Measurements from ENCODE around the gene ARHGAP24.
A peak's percentile ranks its signal among the peaks of the same experiment; 100 is the strongest.

The ARHGAP24 gene

DNA sequence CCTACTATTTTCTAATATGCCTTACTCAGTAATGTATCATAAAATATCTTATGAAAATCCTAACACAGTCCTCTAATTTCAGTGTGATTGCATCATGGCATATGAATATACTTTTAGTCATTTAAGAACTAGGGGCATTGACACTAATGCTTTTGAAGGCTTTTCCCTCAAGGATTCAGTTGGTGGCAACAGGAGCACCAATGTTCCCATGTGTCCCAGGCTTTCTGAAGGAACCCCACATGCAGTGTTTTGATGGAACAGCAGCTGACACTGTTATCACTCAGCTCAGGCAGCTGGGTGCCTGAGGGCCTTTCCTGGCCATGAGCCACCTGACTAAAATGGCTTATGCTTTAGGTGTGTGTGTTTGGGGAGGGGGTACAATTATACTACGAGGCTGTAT lies 348.3 kb downstream of the ARHGAP24 start:
- Histone ChIP-seq H3K27ac (ENCODE audit: low read depth, low read length) (no peak overlapping the region), H3K79me1 (ENCODE audit: low read length) (no peaks in the 10 kb centered on the region)
- WGBS (ENCODE audit: extremely low coverage, insufficient coverage, insufficient read length): no CpG with 5 or more reads among the region's 1 CpG

DNA sequence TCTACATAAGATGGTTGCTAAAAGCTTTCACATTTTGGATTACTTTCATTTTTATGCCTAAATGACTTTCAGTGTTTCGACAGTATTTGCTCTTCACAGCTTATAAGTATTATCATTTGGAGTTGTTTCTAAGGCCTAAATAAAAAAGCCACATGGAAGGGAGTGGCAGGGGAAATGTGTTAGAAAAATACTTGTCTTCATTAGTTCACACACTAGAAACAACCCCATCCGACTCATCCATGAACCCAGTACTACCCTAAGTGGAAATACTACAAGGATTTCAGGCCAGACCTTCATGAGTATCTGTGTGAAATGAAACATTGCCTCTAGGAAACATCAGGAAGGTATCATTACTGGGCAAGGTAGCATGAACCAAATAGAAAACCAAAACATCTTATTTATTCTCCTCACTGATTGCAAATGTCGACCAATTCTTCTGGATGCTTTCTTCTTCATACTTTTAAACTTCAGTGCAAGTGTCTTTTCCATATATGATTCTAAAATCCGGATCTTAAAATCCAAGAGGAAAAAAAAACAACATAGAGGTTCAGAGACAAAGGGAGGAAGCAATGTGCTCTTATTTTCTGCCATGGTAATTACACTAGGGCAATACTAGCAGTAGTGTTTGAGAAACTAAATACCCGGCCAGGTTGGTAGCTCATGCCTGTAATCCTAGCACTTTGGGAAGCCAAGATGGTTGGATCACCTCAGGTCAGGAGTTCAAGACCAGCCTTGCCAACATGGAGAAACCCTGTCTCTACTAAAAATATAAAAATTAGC lies 349.4 kb downstream of the ARHGAP24 start:
- DNase-seq: no peak
- WGBS (ENCODE audit: extremely low coverage, insufficient coverage, insufficient read length): no CpG with 5 or more reads among the region's 5 CpGs
- Histone ChIP-seq H3K4me1 (ENCODE audit: control insufficient read depth in 1 of 2, insufficient read depth in 2 of 2, low read length in 2 of 2) (peaks cover 0 to 7% of the 10 kb centered on the region in 2 experiments), H2AK5ac (ENCODE audit: low read length) (no peak overlapping the region), H3K79me2 (ENCODE audit: control insufficient read depth, insufficient read depth, low read length, poor library complexity) (no peaks in the 10 kb centered on the region), H3K4me3 (ENCODE audit: low read depth, low read length) (no peak overlapping the region), H2AFZ (ENCODE audit: insufficient read depth, low read length, poor library complexity) (no peak overlapping the region), H2BK12ac (ENCODE audit: low read length) (no peak overlapping the region), H3K23ac (ENCODE audit: low read length) (no peak overlapping the region), H2BK120ac (ENCODE audit: insufficient read depth, low read length, poor library complexity) (no peak overlapping the region), H4K12ac (ENCODE audit: low read depth, low read length) (no peak overlapping the region), H3K9me3 (ENCODE audit: insufficient read depth, low read depth, low read length) (no peaks in the 10 kb centered on the region), H3K9ac (ENCODE audit: low read length) (no peak overlapping the region), H4K8ac (ENCODE audit: low read depth, low read length) (no peak overlapping the region), H3K27ac (ENCODE audit: low read depth, low read length) (no peak overlapping the region), H3K14ac (ENCODE audit: low read length) (no peak overlapping the region), H3K36me3 (ENCODE audit: control insufficient read depth in 1 of 2, insufficient read depth in 2 of 2, low read length in 2 of 2) (no peaks in the 10 kb centered on the region), H3K4ac (ENCODE audit: low read depth, low read length) (no peak overlapping the region), H2BK5ac (ENCODE audit: low read depth, low read length, poor library complexity) (no peak overlapping the region), H3K79me1 (ENCODE audit: low read length) (no peaks in the 10 kb centered on the region), H3K4me2 (ENCODE audit: low read length) (no peak overlapping the region), H4K91ac (ENCODE audit: low read depth, low read length) (no peak overlapping the region), H3K18ac (ENCODE audit: low read length) (no peak overlapping the region), H3K27me3 (ENCODE audit: insufficient read depth, low read length) (no peaks in the 10 kb centered on the region)

More for the DNA sequence above, 348.3 kb downstream of the ARHGAP24 start:
- Histone ChIP-seq H3K27me3 (ENCODE audit: insufficient read depth, low read length) (no peaks in the 10 kb centered on the region), H3K79me2 (ENCODE audit: control insufficient read depth, insufficient read depth, low read length, poor library complexity) (no peaks in the 10 kb centered on the region), H3K9ac (ENCODE audit: low read length) (no peak overlapping the region), H3K4me2 (ENCODE audit: low read length) (no peak overlapping the region), H2BK120ac (ENCODE audit: insufficient read depth, low read length, poor library complexity) (no peak overlapping the region), H2AK5ac (ENCODE audit: low read length) (no peak overlapping the region), H4K8ac (ENCODE audit: low read depth, low read length) (no peak overlapping the region), H4K91ac (ENCODE audit: low read depth, low read length) (no peak overlapping the region), H3K36me3 (ENCODE audit: control insufficient read depth in 1 of 2, insufficient read depth in 2 of 2, low read length in 2 of 2) (no peaks in the 10 kb centered on the region), H3K9me3 (ENCODE audit: insufficient read depth, low read depth, low read length) (no peaks in the 10 kb centered on the region), H3K23ac (ENCODE audit: low read length) (no peak overlapping the region), H3K18ac (ENCODE audit: low read length) (no peak overlapping the region), H2AFZ (ENCODE audit: insufficient read depth, low read length, poor library complexity) (no peak overlapping the region), H3K4me3 (ENCODE audit: low read depth, low read length) (no peak overlapping the region), H2BK12ac (ENCODE audit: low read length) (no peak overlapping the region), H3K14ac (ENCODE audit: low read length) (no peak overlapping the region), H3K4ac (ENCODE audit: low read depth, low read length) (no peak overlapping the region), H4K12ac (ENCODE audit: low read depth, low read length) (no peak overlapping the region), H3K4me1 (ENCODE audit: control insufficient read depth in 1 of 2, insufficient read depth in 2 of 2, low read length in 2 of 2) (peaks cover 0 to 7% of the 10 kb centered on the region in 2 experiments), H2BK5ac (ENCODE audit: low read depth, low read length, poor library complexity) (no peak overlapping the region)
- no peak for DNase-seq

DNA sequence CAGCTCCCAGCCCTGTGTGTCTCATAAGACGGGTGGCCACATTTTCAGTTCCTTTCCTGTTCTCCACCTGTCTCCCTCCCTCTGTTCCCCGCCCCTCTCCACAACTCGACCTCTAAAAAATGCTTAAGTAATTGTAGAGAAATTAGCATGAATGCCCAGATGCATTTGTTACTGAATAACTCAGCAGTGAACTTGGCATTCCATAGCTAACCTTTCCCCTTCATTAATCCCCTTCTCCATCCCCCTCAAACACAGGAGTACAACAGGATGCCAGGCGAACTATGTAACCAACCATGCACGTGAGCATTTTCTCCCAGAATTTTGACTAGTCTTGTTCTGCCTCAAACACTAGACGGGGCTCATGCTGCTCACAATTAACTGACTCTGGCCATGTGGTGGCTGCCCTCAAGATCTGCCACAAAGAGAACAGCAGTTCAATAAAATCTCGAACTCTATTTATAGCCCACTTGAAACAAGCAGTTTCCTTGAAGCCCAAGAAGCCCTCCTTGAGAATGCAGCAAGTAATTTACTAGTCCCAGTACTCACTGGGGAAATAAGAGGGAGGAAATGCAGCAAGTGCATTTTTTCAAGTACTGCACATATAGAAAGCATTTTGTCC lies 351.2 kb downstream of the ARHGAP24 start:
- no peak overlapping the region for H2BK120ac ChIP-seq (ENCODE audit: insufficient read depth, low read length, poor library complexity)
- no peak overlapping the region for H4K91ac ChIP-seq (ENCODE audit: low read depth, low read length)
- no peaks in the 10 kb centered on the region for H3K9me3 ChIP-seq (ENCODE audit: insufficient read depth, low read depth, low read length)
- peak overlapping the region; percentile 24 for H3K4me2 ChIP-seq (ENCODE audit: low read length)
- peaks cover 0 to 7% of the 10 kb centered on the region in 2 experiments for H3K4me1 ChIP-seq (ENCODE audit: control insufficient read depth in 1 of 2, insufficient read depth in 2 of 2, low read length in 2 of 2)
- DNase-seq: no peak
- no peaks in the 10 kb centered on the region for H3K79me1 ChIP-seq (ENCODE audit: low read length)
- H2BK5ac ChIP-seq (ENCODE audit: low read depth, low read length, poor library complexity): no peak overlapping the region
- H3K4me3 ChIP-seq (ENCODE audit: low read depth, low read length): no peak overlapping the region
- H2BK12ac ChIP-seq (ENCODE audit: low read length): no peak overlapping the region
- no peak overlapping the region for H2AFZ ChIP-seq (ENCODE audit: insufficient read depth, low read length, poor library complexity)
- no peaks in the 10 kb centered on the region for H3K27me3 ChIP-seq (ENCODE audit: insufficient read depth, low read length)
- H3K14ac ChIP-seq (ENCODE audit: low read length): no peak overlapping the region
- H3K27ac ChIP-seq (ENCODE audit: low read depth, low read length): no peak overlapping the region
- H3K23ac ChIP-seq (ENCODE audit: low read length): no peak overlapping the region
- H2AK5ac ChIP-seq (ENCODE audit: low read length): no peak overlapping the region
- H4K8ac ChIP-seq (ENCODE audit: low read depth, low read length): no peak overlapping the region
- no peaks in the 10 kb centered on the region for H3K36me3 ChIP-seq (ENCODE audit: control insufficient read depth in 1 of 2, insufficient read depth in 2 of 2, low read length in 2 of 2)
- H3K79me2 ChIP-seq (ENCODE audit: control insufficient read depth, insufficient read depth, low read length, poor library complexity): no peaks in the 10 kb centered on the region
- no peak overlapping the region for H3K18ac ChIP-seq (ENCODE audit: low read length)
- H3K9ac ChIP-seq (ENCODE audit: low read length): no peak overlapping the region
- WGBS (ENCODE audit: extremely low coverage, insufficient coverage, insufficient read length): no CpG with 5 or more reads among the region's 7 CpGs
- H3K4ac ChIP-seq (ENCODE audit: low read depth, low read length): no peak overlapping the region
- H4K12ac ChIP-seq (ENCODE audit: low read depth, low read length): no peak overlapping the region

DNA sequence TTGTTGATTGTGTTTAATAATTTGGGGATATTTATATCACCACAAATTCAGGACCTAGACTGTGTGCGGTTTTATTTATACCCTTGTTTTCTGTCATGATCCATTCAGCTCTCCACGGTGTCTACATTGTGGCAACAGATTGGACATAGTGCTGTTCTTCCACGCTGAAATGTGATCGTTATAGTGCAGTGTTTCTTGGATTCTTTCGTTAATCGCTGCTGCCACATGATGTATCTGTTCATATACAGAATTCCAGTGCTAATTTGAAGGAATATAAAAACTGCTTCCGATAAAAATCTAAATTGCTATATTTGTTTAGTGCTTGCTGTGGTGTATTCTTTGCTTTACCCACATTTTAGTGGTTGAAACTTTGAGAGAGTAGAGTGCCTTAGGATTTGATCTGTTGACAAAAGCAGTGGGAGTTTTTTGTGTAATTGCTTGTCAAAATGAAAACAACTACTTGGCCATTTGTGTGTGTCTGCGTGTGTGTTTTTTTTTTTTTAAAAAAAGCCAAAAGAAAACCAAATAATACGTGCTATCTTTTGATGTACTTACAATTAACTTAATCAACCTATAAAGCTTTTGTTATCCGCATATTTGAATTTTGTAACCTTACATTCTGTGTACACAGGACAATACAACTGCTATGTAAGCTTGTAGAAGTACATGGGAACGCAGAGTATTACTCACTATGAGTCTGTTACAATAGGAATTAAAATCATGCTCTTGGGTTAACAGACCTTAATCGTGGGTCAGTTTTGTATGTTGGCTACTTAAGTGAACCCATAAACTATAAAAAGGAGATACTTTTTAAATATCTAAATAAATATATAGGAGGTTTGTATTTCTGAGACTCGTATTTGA lies 353.3 kb downstream of the ARHGAP24 start:
- no peak overlapping the region for H4K91ac ChIP-seq (ENCODE audit: low read depth, low read length)
- H2BK12ac ChIP-seq (ENCODE audit: low read length): no peak overlapping the region
- WGBS (ENCODE audit: extremely low coverage, insufficient coverage, insufficient read length): 100% methylated on average over 1 of the region's 13 CpGs
- no peak overlapping the region for H2AK5ac ChIP-seq (ENCODE audit: low read length)
- H3K79me1 ChIP-seq (ENCODE audit: low read length): no peaks in the 10 kb centered on the region
- DNase-seq: no peak
- no peak overlapping the region for H3K14ac ChIP-seq (ENCODE audit: low read length)
- H3K9me3 ChIP-seq (ENCODE audit: insufficient read depth, low read depth, low read length): no peaks in the 10 kb centered on the region
- H3K18ac ChIP-seq (ENCODE audit: low read length): no peak overlapping the region
- H3K4me3 ChIP-seq (ENCODE audit: low read depth, low read length): no peak overlapping the region
- H2BK5ac ChIP-seq (ENCODE audit: low read depth, low read length, poor library complexity): no peak overlapping the region
- no peak overlapping the region for H3K27ac ChIP-seq (ENCODE audit: low read depth, low read length)
- H3K36me3 ChIP-seq (ENCODE audit: control insufficient read depth in 1 of 2, insufficient read depth in 2 of 2, low read length in 2 of 2): no peaks in the 10 kb centered on the region
- no peak overlapping the region for H2AFZ ChIP-seq (ENCODE audit: insufficient read depth, low read length, poor library complexity)
- H4K12ac ChIP-seq (ENCODE audit: low read depth, low read length): no peak overlapping the region
- H3K4me1 ChIP-seq (ENCODE audit: control insufficient read depth in 1 of 2, insufficient read depth in 2 of 2, low read length in 2 of 2): peaks cover 0 to 7% of the 10 kb centered on the region in 2 experiments
- no peak overlapping the region for H3K23ac ChIP-seq (ENCODE audit: low read length)
- no peak overlapping the region for H4K8ac ChIP-seq (ENCODE audit: low read depth, low read length)
- no peak overlapping the region for H3K4me2 ChIP-seq (ENCODE audit: low read length)
- no peak overlapping the region for H2BK120ac ChIP-seq (ENCODE audit: insufficient read depth, low read length, poor library complexity)
- no peaks in the 10 kb centered on the region for H3K79me2 ChIP-seq (ENCODE audit: control insufficient read depth, insufficient read depth, low read length, poor library complexity)
- no peaks in the 10 kb centered on the region for H3K27me3 ChIP-seq (ENCODE audit: insufficient read depth, low read length)
- H3K4ac ChIP-seq (ENCODE audit: low read depth, low read length): no peak overlapping the region
- no peak overlapping the region for H3K9ac ChIP-seq (ENCODE audit: low read length)
